ENCODE results near the gene GRAMD2B. TPM values are rescaled to one million over a fixed set of nuclear protein-coding genes. Genes with fewer than 3 reads are reported as not detected.
"Not testable (repeated sequence)": the region's sequence is repeated elsewhere in the genome, so short reads cannot be mapped to it uniquely, and the experiment has no call there.

GRAMD2B gene
- total RNA-seq, 1 donor from 2014 or later = 10.7 TPM

GRCh38 chr5:126403876-126404275, 19.3 kb upstream of the GRAMD2B start:
- DNase-seq (ENCODE audit: low spot score) = no peak

GRCh38 chr5:126410623-126411022, 12.6 kb upstream of the GRAMD2B start:
- DNase-seq (ENCODE audit: low spot score) = no peak

GRCh38 chr5:126413856-126414255, 9.4 kb upstream of the GRAMD2B start:
- DNase-seq (ENCODE audit: low spot score) = no peak

GRCh38 chr5:126414874-126415502, 8.2 kb upstream of the GRAMD2B start:
- no peak for DNase-seq (ENCODE audit: low spot score)

- DNase-seq (ENCODE audit: low spot score) = no peak
Observed at GRCh38 chr5:126415789-126416188, 7.4 kb upstream of the GRAMD2B start.

GRCh38 chr5:126416266-126416925, 6.8 kb upstream of the GRAMD2B start:
- DNase-seq (ENCODE audit: low spot score) = no peak

- DNase-seq (ENCODE audit: low spot score) = no peak
Observed at GRCh38 chr5:126417178-126417577, 6.0 kb upstream of the GRAMD2B start.

- DNase-seq (ENCODE audit: low spot score) = no peak
Observed at GRCh38 chr5:126419102-126419501, 4.1 kb upstream of the GRAMD2B start.

GRCh38 chr5:126428421-126428820, 5.2 kb downstream of the GRAMD2B start:
- DNase-seq (ENCODE audit: low spot score) = no peak

GRCh38 chr5:126430631-126431030, 7.4 kb downstream of the GRAMD2B start:
- DNase-seq (ENCODE audit: low spot score) = no peak

GRCh38 chr5:126433701-126434100, 10.5 kb downstream of the GRAMD2B start:
- no peak for DNase-seq (ENCODE audit: low spot score)

GRCh38 chr5:126435261-126435660, 12.1 kb downstream of the GRAMD2B start:
- DNase-seq (ENCODE audit: low spot score) = no peak

- DNase-seq (ENCODE audit: low spot score) = no peak
Observed at GRCh38 chr5:126435714-126436113, 12.5 kb downstream of the GRAMD2B start.

GRCh38 chr5:126437721-126438120, 14.5 kb downstream of the GRAMD2B start:
- no peak for DNase-seq (ENCODE audit: low spot score)

- DNase-seq (ENCODE audit: low spot score) = no peak
Observed at GRCh38 chr5:126438267-126438666, 15.1 kb downstream of the GRAMD2B start.

- no peak for DNase-seq (ENCODE audit: low spot score)
Observed at GRCh38 chr5:126438868-126439267, 15.7 kb downstream of the GRAMD2B start.

GRCh38 chr5:126439724-126440123, 16.5 kb downstream of the GRAMD2B start:
- not testable (repeated sequence) for DNase-seq (ENCODE audit: low spot score)

GRCh38 chr5:126441230-126441629, 18.0 kb downstream of the GRAMD2B start:
- no peak for DNase-seq (ENCODE audit: low spot score)

- DNase-seq (ENCODE audit: low spot score) = no peak
Observed at GRCh38 chr5:126443374-126443851, 20.2 kb downstream of the GRAMD2B start.

- no peak for DNase-seq (ENCODE audit: low spot score)
Observed at GRCh38 chr5:126444137-126444536, 20.9 kb downstream of the GRAMD2B start.

- no peak for DNase-seq (ENCODE audit: low spot score)
Observed at GRCh38 chr5:126445502-126446174, 22.4 kb downstream of the GRAMD2B start.

GRCh38 chr5:126446498-126447224, 23.5 kb downstream of the GRAMD2B start:
- DNase-seq (ENCODE audit: low spot score) = no peak
